GM21825 (cell line): ENCODE measurements around the gene SLC18A2.
"Not testable (repeated sequence)": the region's sequence is repeated elsewhere in the genome, so short reads cannot be mapped to it uniquely, and the experiment has no call there.

Experiments used
- ATAC-seq: cut with Tn5 transposase; IDR thresholded peaks from one replicate; pipeline ENCODE4 v1.9.1; 2021; ENCODE audit warnings: mild to moderate bottlenecking, moderate library complexity; ENCODE audit not compliant: unreplicated experiment

SLC18A2 gene

GRCh38 chr10:117240621-117241529, at the start of gene SLC18A2:
Gene SLC18A2, plus strand, starts transcription at chr10:117241114. Its CDS starts 580 bp downstream, at chr10:117241694.
- no peak for ATAC-seq

- no peak for ATAC-seq
These were observed 43.7 kb upstream of the SLC18A2 start, which contains the start of gene KCNK18 for GRCh38 chr10:117197189-117197588. Gene KCNK18, plus strand, starts transcription at chr10:117197489. Its CDS starts 0 bp downstream, at chr10:117197489.

- no peak for ATAC-seq
These were observed 42.8 kb upstream of the SLC18A2 start for GRCh38 chr10:117198088-117198487.

- no peak for ATAC-seq
These were observed 39.1 kb upstream of the SLC18A2 start for GRCh38 chr10:117201826-117202225.

GRCh38 chr10:117204316-117204715, 36.6 kb upstream of the SLC18A2 start:
- ATAC-seq, result no peak

- no peak for ATAC-seq
These were observed 28.7 kb upstream of the SLC18A2 start for GRCh38 chr10:117212176-117212575.

- no peak for ATAC-seq
These were observed 26.5 kb upstream of the SLC18A2 start for GRCh38 chr10:117214401-117214800.

- ATAC-seq, result no peak
These were observed 25.8 kb upstream of the SLC18A2 start for GRCh38 chr10:117215079-117215478.

- no peak for ATAC-seq
These were observed 24.9 kb upstream of the SLC18A2 start for GRCh38 chr10:117216028-117216427.

- ATAC-seq, result peak; percentile 94
These were observed 24.2 kb upstream of the SLC18A2 start for GRCh38 chr10:117216611-117217195.

GRCh38 chr10:117217196-117217761, 23.6 kb upstream of the SLC18A2 start:
- ATAC-seq, result peak; percentile 44

- no peak for ATAC-seq
These were observed 22.3 kb upstream of the SLC18A2 start for GRCh38 chr10:117218654-117219053.

GRCh38 chr10:117221156-117221711, 19.7 kb upstream of the SLC18A2 start:
- no peak for ATAC-seq

GRCh38 chr10:117222552-117222951, 18.4 kb upstream of the SLC18A2 start:
- ATAC-seq, result no peak

GRCh38 chr10:117222976-117223692, 17.8 kb upstream of the SLC18A2 start:
- no peak for ATAC-seq

- ATAC-seq, result no peak
These were observed 17.1 kb upstream of the SLC18A2 start for GRCh38 chr10:117223693-117224430.

- ATAC-seq, result no peak
These were observed 16.0 kb upstream of the SLC18A2 start for GRCh38 chr10:117224881-117225280.

- ATAC-seq, result no peak
These were observed 14.0 kb upstream of the SLC18A2 start for GRCh38 chr10:117226813-117227451.

- ATAC-seq, result no peak
These were observed 12.7 kb upstream of the SLC18A2 start for GRCh38 chr10:117228210-117228609.

GRCh38 chr10:117230107-117230506, 10.8 kb upstream of the SLC18A2 start:
- not testable (repeated sequence) for ATAC-seq
